K562 (cell line): Measurements from ENCODE around the gene TRIP10. TPM values are rescaled to one million over a fixed set of nuclear protein-coding genes. Genes with fewer than 3 reads are reported as not detected.
A peak's percentile ranks its signal among the peaks of the same experiment; 100 is the strongest.

Experiments
- BMI1 ChIP-seq: fragments of 150-350 bp; IDR thresholded peaks from 2 replicates; pipeline ENCODE4 v1.6.1; 2014; ENCODE audit warnings: low read length
- HDAC6 ChIP-seq: IDR thresholded peaks from 2 replicates; pipeline ENCODE4 v1.6.1; 2012; ENCODE audit warnings: low read depth, mild to moderate bottlenecking, control low read depth, inconsistent platforms, low read length, moderate library complexity
- HES1 ChIP-seq: fragments of 450-650 bp; IDR thresholded peaks from 2 replicates; pipeline ENCODE4 v1.6.1; 2016; ENCODE audit warnings: low read depth, mild to moderate bottlenecking, moderate library complexity
- HOXB6 ChIP-seq: fragments of 250-450 bp; sonication (Bioruptor Pico); IDR thresholded peaks from 2 replicates; pipeline ENCODE4 v1.5.1; 2022; ENCODE audit warnings: mild to moderate bottlenecking, borderline replicate concordance
- JUND ChIP-seq, 2 experiments: IDR thresholded peaks; 2 replicates in 1 of 2; 3 replicates in 1 of 2; pipeline ENCODE4 v1.6.1; 2011; ENCODE audit warnings: borderline replicate concordance in 2 of 2, low read depth in 2 of 2, low read length in 2 of 2, improper control_type of control experiment in 1 of 2, missing biosample characterization in 1 of 2, missing genetic modification characterization in 1 of 2, missing genetic modification reagents in 1 of 2
- MEF2D ChIP-seq: conservative IDR thresholded peaks from 2 replicates; pipeline ENCODE4 v1.6.1; 2016; ENCODE audit warnings: low read depth, missing genetic modification characterization, missing compliant biosample characterization
- MNT ChIP-seq, 2 experiments: fragments of 450-650 bp; conservative IDR thresholded peaks; 2 replicates each; pipeline ENCODE4 v1.6.1; 2017; ENCODE audit warnings: mild to moderate bottlenecking in 2 of 2, moderate library complexity in 2 of 2
- POLR2G ChIP-seq: fragments of 200-400 bp; formaldehyde crosslinking; IDR thresholded peaks from 2 replicates; pipeline ENCODE4 v1.6.1; 2017; ENCODE audit warnings: low read depth, mild to moderate bottlenecking, antibody characterized with exemption, low read length, moderate library complexity
- RBFOX2 ChIP-seq: fragments of 200-400 bp; formaldehyde crosslinking; IDR thresholded peaks from 2 replicates; pipeline ENCODE4 v1.6.1; 2017; ENCODE audit warnings: low read depth, mild to moderate bottlenecking, low read length, moderate library complexity
- RCOR1 ChIP-seq, 2 experiments: IDR thresholded peaks; 2 replicates each; pipeline ENCODE4 v1.6.1; 2012; ENCODE audit warnings: low read depth in 2 of 2, low read length in 2 of 2, borderline replicate concordance in 1 of 2, improper control_type of control experiment in 1 of 2
- SMARCB1 ChIP-seq: IDR thresholded peaks from 2 replicates; pipeline ENCODE4 v1.6.1; 2011; ENCODE audit warnings: improper control_type of control experiment, low read depth; ENCODE audit not compliant: insufficient read length
- SNIP1 ChIP-seq: fragments of 450-650 bp; IDR thresholded peaks from 2 replicates; pipeline ENCODE4 v1.7.1; 2017; ENCODE audit warnings: low read depth, mild to moderate bottlenecking
- SOX6 ChIP-seq: fragments of 450-650 bp; IDR thresholded peaks from 2 replicates; pipeline ENCODE4 v1.6.1; 2014; ENCODE audit warnings: mild to moderate bottlenecking
- SP2 ChIP-seq: IDR thresholded peaks from 2 replicates; pipeline ENCODE4 v1.6.1; 2011; ENCODE audit warnings: mild to moderate bottlenecking, low read depth, low read length, moderate library complexity; ENCODE audit not compliant: poor library complexity, severe bottlenecking; ENCODE audit errors: extremely low read depth
- THRA ChIP-seq: fragments of 450-650 bp; IDR thresholded peaks from 2 replicates; pipeline ENCODE4 v1.6.1; 2017; ENCODE audit warnings: mild to moderate bottlenecking, moderate library complexity
- TRIM24 ChIP-seq, 2 experiments: fragments of 450-650 bp; IDR thresholded peaks; 2 replicates each; pipeline ENCODE4 v1.6.1; 2016
- ZNF436 ChIP-seq: fragments of 250-450, 450-650 bp; sonication (Bioruptor Pico); formaldehyde crosslinking; IDR thresholded peaks from 2 replicates; pipeline ENCODE4 v1.7.0; 2020; ENCODE audit warnings: mild to moderate bottlenecking
- ZNF668 ChIP-seq: fragments of 250-450 bp; sonication (Bioruptor Pico); IDR thresholded peaks from 2 replicates; pipeline ENCODE4 v1.8.0; 2022; ENCODE audit warnings: mild to moderate bottlenecking, inconsistent platforms
- ZNF717 ChIP-seq: fragments of 250-450 bp; sonication (Bioruptor Pico); IDR thresholded peaks from 2 replicates; pipeline ENCODE4 v1.5.0; 2021
- polyA plus RNA-seq, 8 experiments: library from polyadenylated mRNA; depleted of rRNA in 4 of 8; stranded (reverse) in 5 of 8; unstranded in 3 of 8; fragments of >200 nt; fragmentation: Nextera tagmentation in 2 of 8; fragmentation: Illumina TruSeq in 1 of 8; extraction: Ambion mirVana in 2 of 8; extraction: Trizol in 1 of 8; gene quantifications; 2 replicates each; pipeline versions ENCODE4 v1.2.1 to v1.2.3, GENCODE V29; 2011 to 2014; ENCODE audit warnings: inconsistent platforms in 1 of 8, missing spikeins in 1 of 8
- total RNA-seq, 7 experiments: library from RNA; depleted of rRNA in 6 of 7; stranded (reverse); fragments of >200 nt in 6 of 7; fragmentation: Illumina TruSeq in 2 of 7; extraction: Trizol in 2 of 7; gene quantifications; 2 replicates each; pipeline versions ENCODE4 v1.2.1 to v1.2.3, GENCODE V29; 2011 to 2021; ENCODE audit warnings: low replicate concordance in 1 of 7
- TF ChIP-seq, protein P1 (sequence below), 2 experiments: IDR thresholded peaks; 2 replicates each; pipeline ENCODE4 v1.6.1; 2011; ENCODE audit warnings: borderline replicate concordance in 1 of 2, control low read depth in 1 of 2, low read depth in 1 of 2, low read length in 1 of 2, mild to moderate bottlenecking in 1 of 2, mixed read lengths in 1 of 2, moderate library complexity in 1 of 2; ENCODE audit not compliant: insufficient read depth in 1 of 2, insufficient read length in 1 of 2, poor library complexity in 1 of 2, severe bottlenecking in 1 of 2; ENCODE audit errors: extremely low read depth in 1 of 2
- TF ChIP-seq, protein P2 (sequence below): fragments of 250-450 bp; sonication (Bioruptor Pico); IDR thresholded peaks from 2 replicates; pipeline ENCODE4 v1.6.1; 2021; ENCODE audit warnings: mild to moderate bottlenecking

Gene TRIP10
- total and polyA plus RNA-seq, 9 of the 15 experiments (the other 6 are each of a cell fraction or from before 2014, with no cell fraction given): 1.2 to 66.8 (median 36.1) TPM

GRCh38 chr19:6753178-6754031, 13.9 kb downstream of the TRIP10 start (continued):
- TF ChIP-seq, protein P1, sequence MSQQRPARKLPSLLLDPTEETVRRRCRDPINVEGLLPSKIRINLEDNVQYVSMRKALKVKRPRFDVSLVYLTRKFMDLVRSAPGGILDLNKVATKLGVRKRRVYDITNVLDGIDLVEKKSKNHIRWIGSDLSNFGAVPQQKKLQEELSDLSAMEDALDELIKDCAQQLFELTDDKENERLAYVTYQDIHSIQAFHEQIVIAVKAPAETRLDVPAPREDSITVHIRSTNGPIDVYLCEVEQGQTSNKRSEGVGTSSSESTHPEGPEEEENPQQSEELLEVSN (IDR thresholded peaks at IDR 0.05; ENCODE audit: borderline replicate concordance in 1 of 2, extremely low read depth in 1 of 2, insufficient read depth in 1 of 2, insufficient read length in 1 of 2, low read depth in 1 of 2, low read length in 1 of 2, poor library complexity in 1 of 2, severe bottlenecking in 1 of 2): peak; percentile 92 to 94
- no peak for TF ChIP-seq HDAC6
- TF ChIP-seq, protein P2, sequence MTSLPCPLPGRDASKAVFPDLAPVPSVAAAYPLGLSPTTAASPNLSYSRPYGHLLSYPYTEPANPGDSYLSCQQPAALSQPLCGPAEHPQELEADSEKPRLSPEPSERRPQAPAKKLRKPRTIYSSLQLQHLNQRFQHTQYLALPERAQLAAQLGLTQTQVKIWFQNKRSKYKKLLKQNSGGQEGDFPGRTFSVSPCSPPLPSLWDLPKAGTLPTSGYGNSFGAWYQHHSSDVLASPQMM (CRISPR knock-in tag): no peak
- TF ChIP-seq ZNF436 (CRISPR knock-in tag): no peak
- TF ChIP-seq SMARCB1: no peak
- TF ChIP-seq TRIM24 (IDR thresholded peaks at IDR 0.05): peak in 1 of 2 experiments; percentile 50; a peak in 1 of 4 replicates
- peak; percentile 59 for TF ChIP-seq JUND (IDR thresholded peaks at IDR 0.05; ENCODE audit: borderline replicate concordance, low read depth, low read length)
- peak; percentile 67; the same call in 1 of the 3 replicates for TF ChIP-seq JUND (tag; IDR thresholded peaks at IDR 0.05; ENCODE audit: borderline replicate concordance, low read depth, low read length)
- 0 out of 2 replicates have a peak, but pooled peaks have one; percentile 17 for TF ChIP-seq HES1
- TF ChIP-seq POLR2G: peak; percentile 87
- no peak for TF ChIP-seq SNIP1
- no peak for TF ChIP-seq THRA
- no peak for TF ChIP-seq ZNF717
- TF ChIP-seq RBFOX2: peak; percentile 81
- TF ChIP-seq ZNF668 (CRISPR knock-in tag): no peak
- TF ChIP-seq SP2: no peak
- TF ChIP-seq MNT (conservative IDR thresholded peaks at IDR 0.05): peak; percentile 99
- no peak; a peak in 1 of 4 replicates for TF ChIP-seq RCOR1 (IDR thresholded peaks at IDR 0.05; ENCODE audit: borderline replicate concordance in 1 of 2, low read depth in 2 of 2, low read length in 2 of 2)
- TF ChIP-seq HOXB6 (CRISPR knock-in tag): no peak
- TF ChIP-seq MEF2D: no peak
- no peak for TF ChIP-seq BMI1
- TF ChIP-seq SOX6: peak; percentile 59; the same call in 1 of the 2 replicates
